ENCODE results near the gene LPAR1.

DNA sequence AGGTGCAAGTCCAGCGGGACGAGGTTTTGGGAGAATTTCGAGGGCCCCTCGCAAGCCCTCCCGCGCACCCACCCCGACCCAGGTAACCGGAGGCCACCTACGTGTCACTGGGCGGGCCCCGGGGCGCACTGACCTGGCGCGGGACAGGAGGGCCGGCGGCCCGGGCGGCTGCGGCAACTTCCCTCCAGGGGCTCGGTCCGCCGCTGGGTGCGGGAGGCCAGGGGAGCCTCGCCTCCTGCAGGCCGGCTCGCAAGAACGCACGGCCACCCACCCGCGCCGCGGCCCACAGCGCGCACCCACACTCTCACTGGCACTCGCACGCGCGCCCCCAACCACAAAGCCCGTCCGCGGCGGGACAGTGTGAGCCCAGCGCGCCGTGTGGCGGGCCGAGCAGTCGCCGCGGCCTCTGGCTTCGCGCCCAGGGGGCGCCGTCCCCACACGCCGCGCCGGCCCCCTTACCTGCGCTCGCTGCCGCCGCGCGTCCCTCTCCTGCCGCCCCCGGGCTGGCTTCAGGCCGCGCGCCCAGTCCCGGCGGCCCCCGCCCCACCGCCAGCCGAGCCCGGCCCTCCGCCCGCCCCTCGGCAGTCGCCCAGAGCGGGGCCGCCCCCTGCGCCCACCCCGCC lies 451 bp downstream of the LPAR1 start:
- TF ChIP-seq, protein P1, sequence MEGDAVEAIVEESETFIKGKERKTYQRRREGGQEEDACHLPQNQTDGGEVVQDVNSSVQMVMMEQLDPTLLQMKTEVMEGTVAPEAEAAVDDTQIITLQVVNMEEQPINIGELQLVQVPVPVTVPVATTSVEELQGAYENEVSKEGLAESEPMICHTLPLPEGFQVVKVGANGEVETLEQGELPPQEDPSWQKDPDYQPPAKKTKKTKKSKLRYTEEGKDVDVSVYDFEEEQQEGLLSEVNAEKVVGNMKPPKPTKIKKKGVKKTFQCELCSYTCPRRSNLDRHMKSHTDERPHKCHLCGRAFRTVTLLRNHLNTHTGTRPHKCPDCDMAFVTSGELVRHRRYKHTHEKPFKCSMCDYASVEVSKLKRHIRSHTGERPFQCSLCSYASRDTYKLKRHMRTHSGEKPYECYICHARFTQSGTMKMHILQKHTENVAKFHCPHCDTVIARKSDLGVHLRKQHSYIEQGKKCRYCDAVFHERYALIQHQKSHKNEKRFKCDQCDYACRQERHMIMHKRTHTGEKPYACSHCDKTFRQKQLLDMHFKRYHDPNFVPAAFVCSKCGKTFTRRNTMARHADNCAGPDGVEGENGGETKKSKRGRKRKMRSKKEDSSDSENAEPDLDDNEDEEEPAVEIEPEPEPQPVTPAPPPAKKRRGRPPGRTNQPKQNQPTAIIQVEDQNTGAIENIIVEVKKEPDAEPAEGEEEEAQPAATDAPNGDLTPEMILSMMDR (IDR thresholded peaks at IDR 0.05): no peak
- TF ChIP-seq POLR2A (IDR thresholded peaks at IDR 0.05): no peak

Measured in lower leg skin (tissue), 3 donors.